IMR-90 (cell line): ENCODE measurements around the gene SLC6A9. TPM values are rescaled to one million over a fixed set of nuclear protein-coding genes. Genes with fewer than 3 reads are reported as not detected.

Source experiments
- ATAC-seq: fragments of 200-7000 bp; cut with Tn5 transposase; 2 replicates; pipeline ENCODE4 v1.9.1; 2020; ENCODE audit warnings: low read depth, mild to moderate bottlenecking, moderate library complexity
- BruUV-seq: library from RNA; stranded (reverse); fragments of 400-500 nt; replicated peaks from 2 replicates; lab custom pipeline; 2021; lab: Mats Ljungman, UMichigan
- CTCF ChIA-PET: fragments of 300-600 bp; formaldehyde crosslinking; extraction: SDS; loops from one replicate; lab custom pipeline; 2021; ENCODE audit warnings: antibody characterized with exemption; lab: Yijun Ruan, JAX
- POLR2A ChIA-PET: fragments of 300-600 bp; sonication (Branson Sonifier 250); formaldehyde crosslinking; loops from one replicate; lab custom pipeline; 2022; ENCODE audit warnings: antibody characterized with exemption; ENCODE audit not compliant: unreplicated experiment; lab: Charles Lee
- DNase-seq: peaks from one replicate; pipeline ENCODE4 v3.0.0; 2013
- H2AFZ ChIP-seq: replicated peaks from 2 replicates; pipeline ENCODE3; 2013; ENCODE audit warnings: low read length, mild to moderate bottlenecking; ENCODE audit not compliant: poor library complexity
- H2AK5ac ChIP-seq: 2 replicates; pipeline ENCODE4 v1.6.1; 2013; ENCODE audit warnings: low read depth, low read length, inconsistent platforms
- H2AK9ac ChIP-seq: replicated peaks from 2 replicates; pipeline ENCODE3; 2013; ENCODE audit warnings: mild to moderate bottlenecking, low read depth, low read length, moderate library complexity; ENCODE audit not compliant: poor library complexity
- H2BK120ac ChIP-seq: 2 replicates; pipeline ENCODE4 v1.6.1; 2013; ENCODE audit warnings: low read depth, low read length, inconsistent platforms
- H2BK15ac ChIP-seq: 3 replicates; pipeline ENCODE4 v1.6.1; 2013; ENCODE audit warnings: low read depth, low read length, inconsistent platforms
- H2BK20ac ChIP-seq: 2 replicates; pipeline ENCODE4 v1.6.1; 2013; ENCODE audit warnings: low read depth, mild to moderate bottlenecking, inconsistent platforms, low read length, moderate library complexity
- H2BK5ac ChIP-seq: 2 replicates; pipeline ENCODE4 v1.6.1; 2013; ENCODE audit warnings: mild to moderate bottlenecking, low read depth, low read length, inconsistent platforms; ENCODE audit not compliant: poor library complexity, severe bottlenecking
- H3K14ac ChIP-seq: replicated peaks from 2 replicates; pipeline ENCODE4 v1.6.1; 2013; ENCODE audit warnings: low read depth, low read length, inconsistent platforms
- H3K18ac ChIP-seq: 2 replicates; pipeline ENCODE4 v1.6.1; 2013; ENCODE audit warnings: low read depth, low read length, control low read depth
- H3K23ac ChIP-seq: 2 replicates; pipeline ENCODE4 v1.6.1; 2013; ENCODE audit warnings: low read depth, low read length, inconsistent platforms
- H3K27ac ChIP-seq: 2 replicates; pipeline ENCODE4 v1.5.1; 2013; ENCODE audit warnings: mild to moderate bottlenecking, control low read depth, low read length; ENCODE audit not compliant: insufficient read depth
- H3K27me3 ChIP-seq: 2 replicates; pipeline ENCODE4 v1.6.1; 2013; ENCODE audit warnings: low read length; ENCODE audit not compliant: control insufficient read depth, insufficient read depth
- H3K36me3 ChIP-seq: 2 replicates; pipeline ENCODE4 v1.6.1; 2013; ENCODE audit warnings: low read length, mixed read lengths; ENCODE audit not compliant: control insufficient read depth, insufficient read depth
- H3K4ac ChIP-seq: 2 replicates; pipeline ENCODE4 v1.6.1; 2013; ENCODE audit warnings: low read depth, low read length, inconsistent platforms
- H3K4me1 ChIP-seq: 2 replicates; pipeline ENCODE4 v1.6.1; 2013; ENCODE audit warnings: low read length, mixed read lengths; ENCODE audit not compliant: control insufficient read depth, insufficient read depth
- H3K4me2 ChIP-seq: 2 replicates; pipeline ENCODE4 v1.6.1; 2013; ENCODE audit warnings: low read depth, mild to moderate bottlenecking, control low read depth, low read length, moderate library complexity
- H3K4me3 ChIP-seq: 2 replicates; pipeline ENCODE4 v1.5.1; 2013; ENCODE audit warnings: low read depth, mild to moderate bottlenecking, control low read depth, low read length, moderate library complexity; ENCODE audit not compliant: insufficient read depth
- H3K56ac ChIP-seq: 2 replicates; pipeline ENCODE4 v1.6.1; 2013; ENCODE audit warnings: low read length, inconsistent platforms; ENCODE audit not compliant: insufficient read depth; ENCODE audit errors: extremely low read depth
- H3K79me1 ChIP-seq, 2 experiments: 2 replicates each; pipeline ENCODE4 v1.6.1; 2013; ENCODE audit warnings: low read length in 2 of 2, inconsistent platforms in 1 of 2, low read depth in 1 of 2
- H3K9ac ChIP-seq: 2 replicates; pipeline ENCODE4 v1.6.1; 2013; ENCODE audit warnings: low read depth, low read length, control low read depth
- H3K9me1 ChIP-seq: 2 replicates; pipeline ENCODE4 v1.6.1; 2013; ENCODE audit warnings: low read length, inconsistent platforms; ENCODE audit not compliant: insufficient read depth
- H3K9me3 ChIP-seq: 2 replicates; pipeline ENCODE4 v1.6.1; 2013; ENCODE audit warnings: low read length; ENCODE audit not compliant: control insufficient read depth, insufficient read depth
- H4K20me1 ChIP-seq: 2 replicates; pipeline ENCODE4 v1.6.1; 2013; ENCODE audit warnings: low read length, inconsistent platforms; ENCODE audit not compliant: insufficient read depth
- H4K5ac ChIP-seq: 2 replicates; pipeline ENCODE4 v1.6.1; 2013; ENCODE audit warnings: mild to moderate bottlenecking, low read depth, low read length, control low read depth
- H4K8ac ChIP-seq, 2 experiments: 2 replicates each; pipeline ENCODE4 v1.6.1; 2013; ENCODE audit warnings: low read depth in 2 of 2, low read length in 2 of 2, control low read depth in 1 of 2, inconsistent platforms in 1 of 2
- H4K91ac ChIP-seq: 2 replicates; pipeline ENCODE4 v1.6.1; 2013; ENCODE audit warnings: low read depth, low read length, inconsistent platforms; ENCODE audit not compliant: insufficient read depth
- BHLHE40 ChIP-seq: fragments of 150-350 bp; IDR thresholded peaks from 2 replicates; pipeline ENCODE4 v1.6.1; 2016; ENCODE audit warnings: mild to moderate bottlenecking, low read depth, low read length
- CEBPB ChIP-seq: IDR thresholded peaks from 2 replicates; pipeline ENCODE4 v1.6.1; 2012; ENCODE audit warnings: low read depth, low read length, improper control_type of control experiment
- CTCF ChIP-seq: conservative IDR thresholded peaks from 2 replicates; pipeline ENCODE4 v1.5.1; 2012; ENCODE audit warnings: mild to moderate bottlenecking, low read depth, low read length, improper control_type of control experiment
- ELK1 ChIP-seq: fragments of 150-350 bp; IDR thresholded peaks from 2 replicates; pipeline ENCODE4 v1.6.1; 2016; ENCODE audit warnings: low read depth, mild to moderate bottlenecking, low read length, moderate library complexity, borderline replicate concordance
- FOS ChIP-seq: fragments of 150-350 bp; IDR thresholded peaks from 2 replicates; pipeline ENCODE4 v1.6.1; 2016; ENCODE audit warnings: low read depth, low read length
- MAFK ChIP-seq: IDR thresholded peaks from 2 replicates; pipeline ENCODE4 v1.6.1; 2012; ENCODE audit warnings: low read depth, low read length, improper control_type of control experiment
- MAZ ChIP-seq: IDR thresholded peaks from 2 replicates; pipeline ENCODE4 v1.6.1; 2012; ENCODE audit warnings: low read depth, mild to moderate bottlenecking, low read length, improper control_type of control experiment, moderate library complexity, borderline replicate concordance
- MXI1 ChIP-seq: IDR thresholded peaks from 2 replicates; pipeline ENCODE4 v1.6.1; 2012; ENCODE audit warnings: low read depth, mild to moderate bottlenecking, low read length, moderate library complexity, borderline replicate concordance
- POLR2A ChIP-seq: IDR thresholded peaks from 2 replicates; pipeline ENCODE4 v1.6.1; 2012; ENCODE audit warnings: mild to moderate bottlenecking, low read depth, low read length
- RAD21 ChIP-seq: IDR thresholded peaks from 2 replicates; pipeline ENCODE4 v1.6.1; 2012; ENCODE audit warnings: low read length, improper control_type of control experiment
- RCOR1 ChIP-seq: IDR thresholded peaks from 2 replicates; pipeline ENCODE4 v1.6.1; 2012; ENCODE audit warnings: mild to moderate bottlenecking, low read length, improper control_type of control experiment; ENCODE audit not compliant: insufficient replicate concordance
- SMC3 ChIP-seq: fragments of 150-350 bp; IDR thresholded peaks from 2 replicates; pipeline ENCODE4 v1.6.1; 2016; ENCODE audit warnings: low read depth, mild to moderate bottlenecking, antibody characterized with exemption, low read length, moderate library complexity
- USF2 ChIP-seq: fragments of 150-350 bp; IDR thresholded peaks from 2 replicates; pipeline ENCODE4 v1.6.1; 2017; ENCODE audit warnings: mild to moderate bottlenecking, antibody characterized with exemption, low read length, low read depth
- WGBS, 2 experiments: methylation state at CpG; one replicate each; pipeline versions ENCODE4 v1.1.5 to v1.1.7; 2013; ENCODE audit warnings: missing lambda C conversion rate in 2 of 2; ENCODE audit not compliant: insufficient read length in 1 of 2; ENCODE audit errors: extremely low coverage in 2 of 2; 5-methylcytosine and 5-hydroxymethylcytosine counted together
- dilution Hi-C: fragments of 300-500 bp; cut with HindIII; formaldehyde crosslinking; loops from one replicate; pipeline ENCODE4 v1.14.3; 2018; ENCODE audit warnings: low sequenced_read_pairs; ENCODE audit not compliant: unreplicated experiment
- in situ Hi-C: fragments of 300-500 bp; cut with MboI; formaldehyde crosslinking; loops from 3 replicates; pipeline ENCODE4 v1.14.3; 2019; ENCODE audit warnings: low sequenced_read_pairs, inconsistent platforms, mixed read lengths
- intact Hi-C: fragments of 100-400 bp; cut with micrococcal nuclease; formaldehyde crosslinking; loops from 2 replicates; pipeline ENCODE4 v1.10.0; 2022
- polyA plus RNA-seq, 3 experiments: library from polyadenylated mRNA; depleted of rRNA; stranded (reverse); fragments of >200 nt; gene quantifications; 2 replicates each; pipeline ENCODE4 v1.2.3, GENCODE V29; 2012; ENCODE audit warnings: low replicate concordance in 1 of 3
- total RNA-seq: library from RNA; depleted of rRNA; stranded (reverse); fragments of >200 nt; gene quantifications from 2 replicates; pipeline ENCODE4 v1.2.3, GENCODE V29; 2012

Gene SLC6A9
- total and polyA plus RNA-seq, 2 of the 4 experiments (the other 2 are of a cell fraction) = 2.0 to 6.6 TPM

- ChIA-PET CTCF (interaction anchor here (0.7 to 1.3 kb wide), 2 partner anchors 14 to 56 kb away, joined by 3 to 4 read pairs; no protein-coding TSS in a partner anchor), POLR2A (interaction anchor here (0.6 kb wide), 1 partner anchor 248 kb away, joined by 13 read pairs; no protein-coding TSS in a partner anchor)
- H3K18ac ChIP-seq = no peak within 1 kb of the TSS
- no TSS peak for BruUV-seq
- no peaks in the 10 kb centered on the region for H3K36me3 ChIP-seq
- H3K4me2 ChIP-seq = peak within 1 kb of the TSS; percentile 81
- H2AK5ac ChIP-seq = peak within 1 kb of the TSS; percentile 1; the same call in 1 of the 2 replicates
- no peak within 1 kb of the TSS for H3K56ac ChIP-seq
- H2BK15ac ChIP-seq = no peak within 1 kb of the TSS
- H4K5ac ChIP-seq = no peak within 1 kb of the TSS; the same call in 1 of the 2 replicates
- H4K91ac ChIP-seq = peak within 1 kb of the TSS; percentile 51
- peaks cover 5% of the 10 kb centered on the region for H3K9me1 ChIP-seq
- H3K79me1 ChIP-seq = no peaks in the 10 kb centered on the region
- 0% methylated on average over 39 of the region's 66 CpGs; no CpG with 5 or more reads in 1 of the 2 experiments for WGBS, 2 experiments
- peak within 1 kb of the TSS; percentile 60; the same call in 1 of the 2 replicates for H3K14ac ChIP-seq
- peak within 1 kb of the TSS; percentile 13; the same call in 1 of the 2 replicates for H3K27ac ChIP-seq
- intact Hi-C loops (no loop called here), dilution Hi-C loops (no loop called here), in situ Hi-C loops (no loop called here)
- H2AK9ac ChIP-seq = peak within 1 kb of the TSS; percentile 87
- peak within 1 kb of the TSS; percentile 97 for H2AFZ ChIP-seq
- H3K4ac ChIP-seq = peak within 1 kb of the TSS; percentile 54
- H3K4me1 ChIP-seq = peaks cover 11% of the 10 kb centered on the region
- H2BK120ac ChIP-seq = no peak within 1 kb of the TSS
- H2BK20ac ChIP-seq = no peak within 1 kb of the TSS
- peak within 1 kb of the TSS; percentile 85 to 90; a peak in 3 of 4 replicates for H4K8ac ChIP-seq
- H3K4me3 ChIP-seq = peak within 1 kb of the TSS; percentile 75
- no peak within 1 kb of the TSS for H2BK5ac ChIP-seq
- H3K27me3 ChIP-seq = no peaks in the 10 kb centered on the region
- peak; percentile 67 for DNase-seq
- H4K20me1 ChIP-seq = peaks cover 9% of the 10 kb centered on the region; the same call in 1 of the 2 replicates
- H3K23ac ChIP-seq = no peak within 1 kb of the TSS; the same call in 1 of the 2 replicates
- peak; percentile 86 for ATAC-seq
- H3K9ac ChIP-seq = peak within 1 kb of the TSS; percentile 64
- no peaks in the 10 kb centered on the region for H3K9me3 ChIP-seq
- no peak for TF ChIP-seq SMC3
- TF ChIP-seq POLR2A = no peak
- TF ChIP-seq USF2 = peak; percentile 50; the same call in 1 of the 2 replicates
- no peak for TF ChIP-seq RAD21
- peak; percentile 97 for TF ChIP-seq MXI1
- TF ChIP-seq RCOR1 = no peak
- no peak for TF ChIP-seq CTCF
- TF ChIP-seq ELK1 = no peak
- peak; percentile 92 for TF ChIP-seq BHLHE40
- no peak for TF ChIP-seq CEBPB
- TF ChIP-seq MAFK = no peak
- TF ChIP-seq FOS = no peak
- peak; percentile 74; the same call in 1 of the 2 replicates for TF ChIP-seq MAZ
These were observed 39.6 kb downstream of the SLC6A9 start, which contains the start of gene CCDC24 for GRCh38 chr1:43991476-43992231. TSS of gene CCDC24 (plus strand) at chr1:43991599. CDS start at chr1:43991879, 280 bp downstream.
